Brain pericyte (primary cell): Measurements from ENCODE around the gene OR4D2.
"Not testable (repeated sequence)": the region's sequence is repeated elsewhere in the genome, so short reads cannot be mapped to it uniquely, and the experiment has no call there.

Source experiments
- DNase-seq: peaks from one replicate; pipeline ENCODE4 v3.0.0-alpha.2; 2012; ENCODE audit warnings: low read depth, low spot score

Gene OR4D2

DNA sequence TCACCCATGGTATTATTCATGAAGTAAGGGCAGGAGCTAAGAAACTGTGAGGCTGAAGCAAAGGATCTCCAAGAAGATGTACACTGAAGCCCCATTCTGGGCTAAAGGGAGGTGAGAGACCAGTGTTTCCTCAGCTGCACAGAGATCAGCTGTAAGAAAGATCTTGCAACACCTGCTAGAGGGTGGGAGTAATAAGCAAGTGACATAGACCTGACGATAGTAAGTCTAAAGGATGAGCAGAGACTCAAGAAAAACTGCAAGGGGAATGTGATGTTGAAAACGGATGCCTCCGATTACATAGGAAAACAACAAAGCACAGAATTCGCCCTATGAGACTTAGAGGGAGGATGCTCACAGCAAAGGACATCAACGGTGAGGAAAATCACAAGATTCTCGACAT, at the start of gene OR4D2:
OR4D2 (plus strand) TSS at position 301 of the 400 bp plus-strand sequence. CDS start 2,674 bp downstream, outside the sequence.
- no peak for DNase-seq

- DNase-seq = no peak
Measured at GRCh38 chr17:58117382-58117781, 49.4 kb upstream of the OR4D2 start.

GRCh38 chr17:58119491-58119890, 47.3 kb upstream of the OR4D2 start:
- no peak for DNase-seq

- DNase-seq = peak; percentile 20
Measured at GRCh38 chr17:58120195-58120822, 46.5 kb upstream of the OR4D2 start.

GRCh38 chr17:58121925-58122324, 44.9 kb upstream of the OR4D2 start:
- DNase-seq = no peak

DNA sequence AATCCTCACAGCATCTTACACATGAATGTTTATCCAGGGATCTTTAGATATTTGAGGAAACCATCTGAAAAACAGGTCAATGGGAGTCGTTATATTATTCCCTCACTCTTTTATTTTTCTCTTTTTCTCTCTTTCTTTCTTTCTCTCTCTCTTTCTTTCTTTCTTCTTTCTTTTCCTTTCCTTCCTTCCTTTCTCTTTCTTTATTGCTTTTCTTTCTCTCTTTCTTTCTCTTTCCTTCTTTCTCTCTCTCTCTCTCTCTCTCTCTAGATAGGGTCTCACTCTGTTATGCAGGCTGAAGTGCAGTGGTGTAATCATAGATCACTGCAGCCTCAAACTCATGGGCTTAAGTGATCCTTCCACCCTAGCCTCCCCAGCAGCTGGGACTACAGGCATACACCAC, 38.9 kb upstream of the OR4D2 start:
- no peak for DNase-seq

GRCh38 chr17:58132697-58133096, 34.1 kb upstream of the OR4D2 start:
- DNase-seq = not testable (repeated sequence)

DNA sequence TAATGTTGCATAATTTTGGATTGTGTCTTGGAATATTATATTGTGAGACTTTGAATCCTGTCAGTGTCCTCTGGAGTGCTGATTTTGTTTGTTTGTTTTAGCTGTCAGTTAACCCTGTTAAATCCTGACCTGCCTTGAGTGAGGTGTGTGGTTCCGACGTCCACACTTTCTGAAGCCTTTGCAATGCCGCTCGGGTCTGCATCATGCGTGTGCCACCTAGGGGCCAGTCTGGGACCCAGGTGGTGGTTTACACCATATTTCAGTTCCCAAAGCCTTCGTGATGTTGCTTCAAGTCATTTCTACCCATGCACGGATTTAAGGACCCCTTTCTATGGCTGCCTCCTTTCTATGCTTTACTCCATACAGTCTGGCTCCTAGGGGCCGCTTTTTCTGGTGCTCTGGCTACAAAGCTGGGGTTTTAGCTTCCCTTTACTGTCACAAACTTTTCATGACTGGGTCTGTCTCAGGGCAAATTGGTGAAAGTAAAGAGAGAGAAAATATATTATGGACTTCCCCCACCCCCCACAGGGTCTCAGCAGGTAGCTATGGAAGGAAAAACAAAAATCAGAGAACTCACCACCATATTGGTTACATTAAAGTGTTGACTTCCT, 30.0 kb upstream of the OR4D2 start:
- DNase-seq = no peak

- no peak for DNase-seq
Measured at GRCh38 chr17:58141505-58141904, 25.3 kb upstream of the OR4D2 start.

- DNase-seq = not testable (repeated sequence)
Measured at GRCh38 chr17:58143335-58143734, 23.4 kb upstream of the OR4D2 start.

DNA sequence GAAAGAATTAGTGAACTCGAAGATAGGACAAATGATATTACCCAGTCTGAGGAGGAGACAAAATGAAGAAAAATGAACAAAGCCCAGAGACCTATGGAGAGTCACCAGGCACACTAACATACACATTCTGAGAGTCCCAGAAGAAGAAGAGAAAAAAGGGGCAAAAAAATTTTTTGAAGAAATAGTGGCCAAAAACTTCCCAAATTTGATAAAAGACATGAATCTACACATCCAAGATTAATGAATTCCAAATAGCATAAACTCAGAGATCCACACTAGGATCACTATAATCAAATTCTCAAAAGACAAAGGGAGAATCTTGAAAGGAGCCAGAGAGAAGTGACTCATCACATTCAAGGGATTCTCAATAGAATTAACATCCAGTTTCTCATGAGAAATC, 22.0 kb upstream of the OR4D2 start:
- no peak for DNase-seq

- no peak for DNase-seq
Measured at GRCh38 chr17:58147930-58148434, 18.8 kb upstream of the OR4D2 start, which contains the start of gene OR4D1. Gene OR4D1, plus strand, starts transcription at chr17:58148384. Its CDS starts 6,770 bp downstream, at chr17:58155154.

DNA sequence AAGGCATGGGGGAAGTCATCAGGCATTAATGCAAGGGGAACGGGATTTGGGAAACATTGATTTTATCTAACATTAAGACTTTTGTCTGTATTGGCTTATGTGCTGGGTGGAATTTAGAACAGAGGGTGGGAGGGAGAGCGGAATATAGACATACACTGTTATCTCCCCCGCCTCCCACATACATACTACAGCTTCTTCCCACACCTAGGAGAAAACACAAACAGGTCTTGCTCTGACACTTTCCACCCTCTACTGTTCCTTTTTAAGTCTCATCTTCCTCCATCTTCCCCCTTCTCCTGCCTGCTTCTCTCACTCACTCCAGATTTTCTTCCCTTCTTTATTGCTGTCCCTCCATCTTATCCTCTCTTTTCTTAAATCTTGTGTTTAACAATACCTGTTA, 18.2 kb upstream of the OR4D2 start:
- DNase-seq = no peak

DNA sequence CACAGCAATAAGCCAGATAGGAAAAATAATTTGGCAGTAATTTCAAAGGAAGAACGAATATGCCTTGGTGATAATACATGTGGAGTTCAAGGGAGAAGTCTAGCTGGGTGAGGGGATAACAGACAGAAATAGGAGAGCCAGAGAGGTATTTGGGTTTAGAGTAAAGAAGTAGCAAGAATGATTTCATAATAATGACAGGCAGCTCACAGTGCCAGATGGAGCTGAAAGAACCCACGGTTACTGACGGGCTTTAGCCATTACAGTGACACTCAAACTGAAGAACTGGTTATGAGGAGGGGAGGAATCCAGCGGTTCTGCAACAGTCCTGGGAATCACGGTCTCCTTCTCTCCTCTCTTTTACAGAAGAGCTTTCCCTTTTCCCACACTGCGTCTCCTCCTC, 16.4 kb upstream of the OR4D2 start:
- DNase-seq = no peak

GRCh38 chr17:58153046-58153445, 13.7 kb upstream of the OR4D2 start:
- no peak for DNase-seq

DNA sequence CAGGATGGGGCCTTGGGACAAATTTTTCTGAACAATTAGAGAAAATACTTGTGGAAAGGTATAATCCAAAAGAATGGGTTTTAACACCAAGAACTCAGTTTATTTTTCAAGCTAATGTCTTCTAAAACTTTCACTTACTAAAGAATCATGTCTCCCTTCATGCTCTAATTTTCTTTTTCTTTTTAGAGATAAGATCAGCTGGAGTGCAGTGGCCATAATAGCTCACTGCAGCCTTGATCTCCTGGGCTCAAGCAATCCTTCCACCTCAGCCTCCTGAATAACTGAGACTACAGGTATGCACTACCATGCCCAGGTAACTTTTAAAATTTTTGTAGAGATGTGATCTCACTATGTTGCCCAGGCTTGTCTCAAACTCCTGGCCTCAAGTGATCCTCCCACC, 13.1 kb upstream of the OR4D2 start:
- DNase-seq = no peak

DNA sequence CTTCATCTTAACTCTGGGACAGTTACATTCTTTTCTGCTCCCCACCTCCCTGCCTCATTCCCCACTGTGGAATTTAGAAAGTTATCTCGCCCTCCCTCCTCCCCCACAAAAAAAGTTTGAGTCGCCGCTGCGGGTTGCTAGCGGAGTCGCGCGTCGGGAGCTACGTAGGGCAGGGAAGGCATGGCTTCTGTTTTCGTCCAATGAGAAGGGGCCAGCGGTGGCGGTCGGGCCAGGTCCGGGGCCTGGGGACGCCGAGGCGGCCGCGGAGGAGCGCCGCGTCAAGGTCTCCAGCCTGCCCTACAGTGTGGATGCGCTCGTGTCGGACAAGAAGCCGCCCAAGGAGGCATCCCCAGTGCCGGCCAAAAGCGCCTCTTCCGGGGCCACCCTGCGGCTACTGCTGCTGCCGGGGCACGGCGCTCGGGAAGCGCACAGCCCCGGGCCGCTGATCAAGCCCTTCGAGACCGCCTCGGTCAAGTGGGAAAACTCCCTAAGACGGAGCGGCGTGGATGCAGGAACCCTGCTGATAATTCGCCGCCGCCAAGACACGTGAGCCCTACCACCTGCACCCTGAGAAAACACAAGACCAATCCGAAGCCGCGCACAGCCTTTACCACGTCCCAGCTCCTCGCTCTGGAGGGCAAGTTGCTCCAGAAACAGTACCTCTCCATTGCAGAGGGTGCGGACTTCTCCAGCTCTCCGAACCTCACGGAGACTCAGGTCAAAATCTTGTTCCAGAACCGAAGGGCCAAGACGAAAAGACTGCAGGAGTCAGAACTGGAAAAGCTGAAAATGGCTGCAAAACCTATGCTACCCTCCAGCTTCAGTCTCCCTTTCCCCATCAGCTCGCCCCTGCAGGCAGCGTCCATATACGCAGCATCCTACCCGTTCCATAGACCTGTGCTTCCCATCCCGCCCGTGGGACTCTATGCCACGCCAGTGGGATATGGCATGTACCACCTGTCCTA, 9.7 kb upstream of the OR4D2 start:
- no peak for DNase-seq

GRCh38 chr17:58158181-58158580, 8.6 kb upstream of the OR4D2 start:
- DNase-seq = no peak

- no peak for DNase-seq
Measured at GRCh38 chr17:58161566-58161965, 5.2 kb upstream of the OR4D2 start.

DNA sequence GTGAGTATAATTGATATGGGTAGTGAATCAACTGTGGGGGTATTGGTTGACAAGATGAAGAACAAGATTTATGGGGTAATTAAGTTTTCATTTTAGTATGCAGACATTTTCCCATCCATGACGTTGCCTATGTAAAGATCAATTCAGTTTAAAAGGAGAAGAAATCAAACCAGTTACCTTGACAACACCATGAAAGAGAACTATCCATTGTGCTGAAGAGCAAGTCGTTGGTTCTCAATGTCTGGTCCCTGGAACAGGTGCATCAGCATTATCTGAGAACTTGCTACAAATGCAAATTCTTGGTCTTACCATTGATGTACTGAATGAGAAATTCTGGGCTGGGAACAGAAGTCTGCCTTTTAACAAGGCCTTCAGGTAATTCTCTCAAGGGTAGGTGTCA, 801 bp upstream of the OR4D2 start:
- no peak for DNase-seq

DNA sequence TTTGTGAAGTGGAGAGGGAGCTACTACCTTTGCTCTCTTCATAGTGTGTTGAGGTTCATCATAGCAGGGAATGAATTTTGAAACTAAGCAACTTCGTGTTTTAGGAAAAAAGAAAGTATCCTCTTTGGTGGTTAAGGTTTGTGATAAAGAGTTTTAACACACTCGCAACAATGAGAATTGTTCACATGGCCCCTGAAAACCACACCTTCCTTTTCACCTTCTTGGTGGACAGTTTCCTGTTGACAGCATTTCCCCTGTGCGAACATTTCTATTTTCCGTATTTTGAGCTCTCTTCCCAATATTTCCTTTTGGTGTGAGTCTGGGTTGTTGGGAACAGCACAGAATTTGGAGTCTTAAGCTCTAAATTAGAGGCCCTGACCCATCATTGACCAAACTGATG, 3.8 kb downstream of the OR4D2 start:
- no peak for DNase-seq

DNA sequence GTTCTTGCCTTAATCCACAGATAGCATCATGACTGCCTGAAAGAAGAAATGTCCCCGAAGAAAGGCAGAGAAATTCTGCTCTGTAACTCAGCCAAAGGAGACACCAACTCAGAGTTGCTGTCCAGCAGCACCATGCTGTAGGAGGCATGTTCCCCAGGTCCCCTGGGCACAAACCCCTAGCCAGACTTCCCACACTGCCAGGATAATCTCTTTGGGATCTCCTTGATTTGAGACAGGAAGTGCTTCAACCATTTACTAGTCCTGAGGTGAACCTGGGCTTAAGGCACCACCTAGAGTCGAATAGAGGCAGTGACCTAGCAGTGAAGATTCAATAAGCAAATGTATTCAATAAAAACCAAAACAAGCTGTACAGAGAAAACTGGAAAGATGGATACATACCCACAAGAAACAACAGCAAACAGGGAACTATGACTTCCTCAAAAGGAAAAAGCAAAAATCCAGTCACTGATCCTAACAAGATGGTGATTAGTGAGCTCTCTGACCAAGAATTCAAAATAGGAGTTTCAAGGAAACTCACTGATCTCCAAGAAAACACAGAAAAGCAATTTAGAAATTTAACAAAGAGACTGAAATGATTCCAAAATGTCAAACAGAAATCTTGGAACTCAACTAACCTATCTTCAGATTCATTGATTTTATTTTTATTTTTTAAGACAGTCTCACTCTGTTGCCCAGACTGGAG, 5.7 kb downstream of the OR4D2 start:
- no peak for DNase-seq
